GM10266 (cell line): ENCODE results near the gene RPUSD3.

Source experiments
- DNase-seq: peaks from one replicate; pipeline ENCODE4 v3.0.0; 2012; ENCODE audit errors: extremely low spot score
- TF ChIP-seq, protein P1 (sequence below): IDR thresholded peaks from 2 replicates; pipeline ENCODE4 v1.5.1; 2012; ENCODE audit warnings: mild to moderate bottlenecking, low read depth; ENCODE audit not compliant: control insufficient read depth, insufficient read depth; ENCODE audit errors: missing control alignments

Gene RPUSD3

DNA sequence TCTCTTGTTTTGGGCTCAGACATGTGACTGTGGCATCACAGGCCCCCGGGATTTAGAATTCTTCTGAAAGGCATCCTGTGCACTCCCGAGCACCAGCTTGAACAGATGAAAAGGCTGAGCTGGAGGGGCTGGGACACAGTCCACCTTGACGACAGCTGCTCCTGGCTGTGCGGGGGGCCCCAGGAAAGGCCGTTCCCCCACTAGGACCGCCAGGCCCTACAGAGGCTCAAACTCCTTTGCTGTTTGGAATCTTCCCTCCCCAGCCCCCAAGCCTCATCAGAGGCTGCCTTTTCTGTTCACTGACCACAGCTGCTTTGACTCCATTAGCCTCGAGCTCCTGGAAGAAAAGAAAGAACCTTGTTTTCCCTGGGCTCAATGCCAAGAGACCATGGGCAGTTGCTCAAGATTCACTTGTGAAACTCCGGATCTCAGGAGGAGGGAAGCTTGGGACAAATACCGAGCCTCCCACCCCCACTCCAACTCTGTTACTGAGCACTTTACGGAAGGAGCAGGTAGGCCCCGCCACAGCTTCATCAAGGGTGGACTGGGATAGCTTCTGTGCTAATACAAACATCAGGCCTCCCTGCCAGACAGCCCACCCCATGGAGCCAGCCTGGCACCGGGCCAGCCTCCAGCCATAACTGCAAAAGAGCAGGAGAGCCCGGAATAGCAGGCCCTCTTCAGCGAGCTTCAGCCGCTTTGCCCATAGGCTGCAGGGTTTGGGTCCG lies 20.6 kb upstream of the RPUSD3 start:
- TF ChIP-seq, protein P1, sequence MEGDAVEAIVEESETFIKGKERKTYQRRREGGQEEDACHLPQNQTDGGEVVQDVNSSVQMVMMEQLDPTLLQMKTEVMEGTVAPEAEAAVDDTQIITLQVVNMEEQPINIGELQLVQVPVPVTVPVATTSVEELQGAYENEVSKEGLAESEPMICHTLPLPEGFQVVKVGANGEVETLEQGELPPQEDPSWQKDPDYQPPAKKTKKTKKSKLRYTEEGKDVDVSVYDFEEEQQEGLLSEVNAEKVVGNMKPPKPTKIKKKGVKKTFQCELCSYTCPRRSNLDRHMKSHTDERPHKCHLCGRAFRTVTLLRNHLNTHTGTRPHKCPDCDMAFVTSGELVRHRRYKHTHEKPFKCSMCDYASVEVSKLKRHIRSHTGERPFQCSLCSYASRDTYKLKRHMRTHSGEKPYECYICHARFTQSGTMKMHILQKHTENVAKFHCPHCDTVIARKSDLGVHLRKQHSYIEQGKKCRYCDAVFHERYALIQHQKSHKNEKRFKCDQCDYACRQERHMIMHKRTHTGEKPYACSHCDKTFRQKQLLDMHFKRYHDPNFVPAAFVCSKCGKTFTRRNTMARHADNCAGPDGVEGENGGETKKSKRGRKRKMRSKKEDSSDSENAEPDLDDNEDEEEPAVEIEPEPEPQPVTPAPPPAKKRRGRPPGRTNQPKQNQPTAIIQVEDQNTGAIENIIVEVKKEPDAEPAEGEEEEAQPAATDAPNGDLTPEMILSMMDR = no peak
- no peak for DNase-seq

DNA sequence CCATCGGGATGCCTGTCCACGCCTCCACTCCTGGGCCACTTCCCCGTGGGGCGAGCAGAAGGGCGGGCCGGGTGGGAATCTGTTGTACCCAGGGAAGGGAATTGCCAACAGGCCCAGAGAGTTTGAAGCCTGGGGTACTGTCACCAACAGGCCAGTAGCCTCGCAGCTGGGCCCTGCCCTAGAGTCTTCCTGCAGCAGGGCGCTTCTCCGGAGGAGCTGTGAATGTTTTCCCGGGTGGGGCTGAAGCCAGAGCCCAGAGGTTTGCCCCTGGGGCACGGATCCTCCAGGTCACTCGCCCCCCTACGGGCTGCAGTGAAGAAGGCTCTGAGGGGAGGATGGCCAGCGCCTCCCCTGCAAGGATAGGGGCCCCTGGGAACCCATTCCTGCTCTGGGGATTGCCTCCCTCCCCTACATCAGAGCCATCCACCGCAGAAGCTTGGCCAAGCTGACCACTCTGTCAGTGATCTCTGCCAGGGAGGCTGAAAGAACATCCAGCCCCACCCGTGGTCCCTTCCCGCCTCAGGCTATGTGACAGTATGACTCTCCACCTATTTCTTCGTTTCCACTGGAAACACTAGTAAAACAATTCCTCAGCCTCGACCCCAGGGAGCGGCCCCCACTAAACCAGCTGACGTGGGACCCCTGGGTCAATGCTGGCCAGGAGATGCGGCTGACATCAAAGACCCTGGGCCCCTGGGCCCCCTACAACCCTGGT lies 19.4 kb upstream of the RPUSD3 start:
- no peak for DNase-seq
- TF ChIP-seq, protein P1 = no peak

DNA sequence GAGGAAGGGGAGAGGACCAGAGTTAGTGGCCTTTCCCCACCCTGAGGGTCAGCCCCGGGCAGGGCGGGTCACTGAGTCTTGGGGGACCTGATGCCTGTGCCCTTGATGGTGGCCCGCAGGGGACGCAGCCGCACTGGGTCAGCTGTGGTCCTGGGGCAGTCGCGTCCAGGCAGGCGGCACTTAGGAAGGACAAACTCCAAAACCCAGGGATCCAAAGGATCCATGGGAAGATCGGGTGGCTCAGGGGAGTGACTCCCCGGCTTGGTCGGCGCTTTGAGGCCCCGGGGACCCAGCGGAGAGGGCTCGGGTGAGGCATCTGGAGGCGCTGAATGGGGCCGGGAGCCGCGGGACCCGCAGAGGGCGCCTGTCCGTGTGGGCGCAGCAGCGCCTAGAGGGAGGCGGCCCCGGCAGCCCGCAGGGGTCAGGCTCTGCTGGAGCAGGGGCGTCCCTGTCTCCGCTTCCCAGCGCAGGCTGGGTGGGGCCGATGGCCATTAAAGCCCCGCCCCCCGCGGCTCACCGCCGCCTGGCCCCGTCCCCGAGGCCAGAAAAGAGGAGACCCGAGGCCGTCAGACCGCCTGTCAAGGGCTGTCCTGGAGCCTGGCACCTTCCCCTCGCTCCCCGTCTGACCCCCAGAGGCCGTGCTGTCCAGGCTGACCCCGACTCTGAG lies 18.7 kb upstream of the RPUSD3 start:
- DNase-seq = no peak
- TF ChIP-seq, protein P1 = peak; percentile 39

- TF ChIP-seq, protein P1 = no peak
Measured at GRCh38 chr3:9861626-9862130, 17.9 kb upstream of the RPUSD3 start.

DNA sequence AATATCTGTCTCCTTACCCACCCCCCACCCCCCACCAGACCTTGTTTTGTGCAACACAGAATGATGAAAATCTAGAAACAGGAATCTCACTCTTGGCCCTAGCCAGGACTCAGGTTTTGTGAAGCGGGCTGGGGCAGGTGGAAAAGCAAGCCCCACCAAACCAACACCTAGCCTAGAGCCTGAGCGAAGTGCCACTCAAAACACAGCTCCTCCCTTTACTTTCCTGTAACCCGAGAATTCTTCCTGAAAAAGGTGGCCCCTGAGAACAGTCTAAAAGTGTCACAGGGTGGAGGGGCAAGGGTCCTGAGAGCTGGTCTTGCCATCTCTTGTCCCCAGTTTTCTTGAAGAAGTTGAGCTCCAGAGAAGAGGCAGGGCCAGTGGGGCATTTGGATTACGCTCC lies 17.4 kb upstream of the RPUSD3 start:
- TF ChIP-seq, protein P1 = no peak

More at GRCh38 chr3:9861626-9862130, 17.9 kb upstream of the RPUSD3 start:
- DNase-seq = no peak

DNA sequence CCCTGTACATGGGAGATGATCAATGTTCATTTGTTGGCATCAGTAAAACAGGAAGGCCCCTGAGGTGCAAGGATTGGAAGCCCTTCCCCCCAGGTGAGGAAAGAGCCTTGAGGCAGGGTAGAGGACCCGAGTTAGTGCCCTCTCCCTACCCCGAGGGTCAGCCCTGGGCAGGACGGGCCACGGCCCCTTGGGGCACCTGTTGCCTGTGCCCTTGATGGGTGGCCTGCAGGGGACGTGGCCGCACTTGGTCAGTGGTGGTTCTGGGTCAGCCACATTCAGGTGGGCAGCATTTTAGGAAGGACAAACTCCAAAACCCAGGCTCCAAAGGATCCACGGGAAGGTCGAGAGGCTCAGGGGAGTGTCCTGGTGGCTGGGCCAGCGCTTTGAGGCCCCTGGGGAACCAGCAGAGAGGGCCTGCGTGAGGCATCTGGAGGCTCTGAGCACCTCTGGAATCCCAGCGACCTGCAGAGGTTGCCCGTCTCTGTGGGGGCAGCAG lies 15.8 kb upstream of the RPUSD3 start:
- no peak for DNase-seq
- TF ChIP-seq, protein P1 = no peak

More for the DNA sequence above, 17.4 kb upstream of the RPUSD3 start:
- DNase-seq = no peak
